Esophagus squamous epithelium (tissue), 5 donors: ENCODE data around the gene ZNF585A. TPM values are rescaled to one million over a fixed set of nuclear protein-coding genes. Genes with fewer than 3 reads are reported as not detected.

Experiments used
- DNase-seq: peaks from one replicate; lab custom pipeline; 2025; lab: John Stamatoyannopoulos, UW
- H3K27ac ChIP-seq, 4 donors: fragments of 200-600 bp; sonication (generic); one replicate each; pipeline ENCODE4 v1.5.1; 2016 to 2019; ENCODE audit warnings: mild to moderate bottlenecking in 1 of 4
- H3K27me3 ChIP-seq, 4 donors: fragments of 200-600 bp; sonication (generic); 1 replicate in 3 of 4; 2 replicates in 1 of 4; pipeline versions ENCODE4 v1.5.1 to v1.6.0; 2017 to 2021; ENCODE audit warnings: antibody characterized with exemption in 1 of 4
- H3K36me3 ChIP-seq, 3 donors: fragments of 200-600 bp; sonication (generic); one replicate each; pipeline ENCODE4 v1.5.1; 2016 to 2019
- H3K4me1 ChIP-seq, 3 donors: fragments of 200-600 bp; sonication (generic); one replicate each; pipeline ENCODE4 v1.5.1; 2017 to 2019
- H3K4me3 ChIP-seq, 4 donors: fragments of 200-600 bp; sonication (generic); 1 replicate in 3 of 4; 2 replicates in 1 of 4; pipeline ENCODE4 v1.5.1; 2016 to 2019; ENCODE audit warnings: mild to moderate bottlenecking in 2 of 4, moderate library complexity in 1 of 4
- H3K9me3 ChIP-seq, 3 donors: fragments of 200-600 bp; sonication (generic); one replicate each; pipeline ENCODE4 v1.5.1; 2016 to 2019
- POLR2A ChIP-seq, 4 donors: fragments of 450-650 bp; IDR thresholded peaks; one replicate each; pipeline ENCODE4 v1.6.1; 2017; ENCODE audit warnings: antibody characterized with exemption in 4 of 4, mild to moderate bottlenecking in 4 of 4, moderate library complexity in 3 of 4
- WGBS, 2 donors: methylation state at CpG; one replicate each; pipeline ENCODE4 v1.1.5; 2018; 5-methylcytosine and 5-hydroxymethylcytosine counted together
- intact Hi-C: fragments of 100-400 bp; cut with DNase I; formaldehyde crosslinking; loops from one replicate; pipeline ENCODE4 v1.15.0; 2022
- total RNA-seq, 4 donors: library from RNA; depleted of rRNA; stranded (reverse); fragments of >200 nt; gene quantifications; one replicate each; pipeline ENCODE4 v1.1.0, GENCODE V29; 2016
- TF ChIP-seq, protein P1 (sequence below), 6 experiments: fragments of 450-650 bp in 4 of 6; fragments of 200-600 bp in 2 of 6; sonication (generic) in 2 of 6; IDR thresholded peaks; one replicate each; pipeline ENCODE4 v1.5.1; 2016 to 2019; ENCODE audit warnings: antibody characterized with exemption in 6 of 6, mild to moderate bottlenecking in 4 of 6, moderate library complexity in 4 of 6
- donor health status: DM: yes; HTN: yes; CAD: no.

Gene ZNF585A
- total RNA-seq, 4 donors from 2014 or later = 3.4 to 9.5 (median 6.8) TPM

DNA sequence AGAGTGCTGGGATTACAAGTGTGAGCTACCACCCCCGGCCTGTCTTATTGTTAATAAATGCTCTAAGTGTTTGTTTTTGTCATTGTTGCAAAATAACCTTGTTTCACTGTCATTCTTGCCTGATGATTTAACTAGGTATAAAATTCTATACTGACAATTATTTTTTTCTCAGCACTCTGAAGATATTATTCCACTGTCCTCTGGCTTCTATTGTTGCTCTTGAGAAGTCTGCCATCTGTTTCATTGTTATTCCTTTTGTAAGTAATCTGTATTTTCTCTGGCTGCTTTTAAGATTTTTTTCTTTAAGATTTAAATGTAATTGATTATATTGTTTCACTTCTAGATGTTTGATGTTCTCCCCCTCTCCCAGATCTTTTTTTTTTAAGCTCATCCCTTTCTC lies 76.6 kb downstream of the ZNF585A start:
- no peak for TF ChIP-seq POLR2A (IDR thresholded peaks at IDR 0.05)
- TF ChIP-seq, protein P1, sequence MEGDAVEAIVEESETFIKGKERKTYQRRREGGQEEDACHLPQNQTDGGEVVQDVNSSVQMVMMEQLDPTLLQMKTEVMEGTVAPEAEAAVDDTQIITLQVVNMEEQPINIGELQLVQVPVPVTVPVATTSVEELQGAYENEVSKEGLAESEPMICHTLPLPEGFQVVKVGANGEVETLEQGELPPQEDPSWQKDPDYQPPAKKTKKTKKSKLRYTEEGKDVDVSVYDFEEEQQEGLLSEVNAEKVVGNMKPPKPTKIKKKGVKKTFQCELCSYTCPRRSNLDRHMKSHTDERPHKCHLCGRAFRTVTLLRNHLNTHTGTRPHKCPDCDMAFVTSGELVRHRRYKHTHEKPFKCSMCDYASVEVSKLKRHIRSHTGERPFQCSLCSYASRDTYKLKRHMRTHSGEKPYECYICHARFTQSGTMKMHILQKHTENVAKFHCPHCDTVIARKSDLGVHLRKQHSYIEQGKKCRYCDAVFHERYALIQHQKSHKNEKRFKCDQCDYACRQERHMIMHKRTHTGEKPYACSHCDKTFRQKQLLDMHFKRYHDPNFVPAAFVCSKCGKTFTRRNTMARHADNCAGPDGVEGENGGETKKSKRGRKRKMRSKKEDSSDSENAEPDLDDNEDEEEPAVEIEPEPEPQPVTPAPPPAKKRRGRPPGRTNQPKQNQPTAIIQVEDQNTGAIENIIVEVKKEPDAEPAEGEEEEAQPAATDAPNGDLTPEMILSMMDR (IDR thresholded peaks at IDR 0.05) = no peak
- WGBS, 2 donors = 77 to 83% methylated on average over 1 of the region's 1 CpG
- Histone ChIP-seq H3K9me3 (peaks cover 7 to 100% (median 63%) of the 10 kb centered on the region in 3 donors), H3K4me3 (no peak overlapping the region), H3K27me3 (no peaks in the 10 kb centered on the region), H3K36me3 (peaks cover 19 to 100% (median 40%) of the 10 kb centered on the region in 3 donors), H3K27ac (no peak overlapping the region), H3K4me1 (no peaks in the 10 kb centered on the region)
- DNase-seq = no peak
- intact Hi-C loops = no loop called here

Other genes starting within 250 kb of the ZNF585A start
- 1 to 10 TPM; 2.7 to 7.6 (median 4.6) TPM for gene ZNF420, start 94.3 kb downstream of the ZNF585A start, total RNA-seq
- 10 to 100 TPM in 1 of 4 donors, 1 to 10 TPM in 3; 2.5 to 13.5 (median 5.3) TPM for gene ZNF585B, start 37.8 kb upstream of the ZNF585A start, total RNA-seq
- gene ZNF383, start 45.5 kb upstream of the ZNF585A start, total RNA-seq = 10 to 100 TPM in 1 of 4 donors, 1 to 10 TPM in 3; 2.6 to 12.2 (median 4.1) TPM
- gene ZNF527, start 198.4 kb upstream of the ZNF585A start, total RNA-seq = 1 to 10 TPM; 2.2 to 6.1 (median 2.5) TPM